IMR-90 (cell line): Measurements from ENCODE around the gene EXPH5.

Experiments used
- BHLHE40 ChIP-seq: fragments of 150-350 bp; IDR thresholded peaks from 2 replicates; pipeline ENCODE4 v1.6.1; 2016; ENCODE audit warnings: mild to moderate bottlenecking, low read depth, low read length
- CHD1 ChIP-seq: IDR thresholded peaks from 2 replicates; pipeline ENCODE4 v1.6.1; 2012; ENCODE audit warnings: low read depth, low read length, improper control_type of control experiment
- MAFK ChIP-seq: IDR thresholded peaks from 2 replicates; pipeline ENCODE4 v1.6.1; 2012; ENCODE audit warnings: low read depth, low read length, improper control_type of control experiment
- MAZ ChIP-seq: IDR thresholded peaks from 2 replicates; pipeline ENCODE4 v1.6.1; 2012; ENCODE audit warnings: low read depth, mild to moderate bottlenecking, low read length, improper control_type of control experiment, moderate library complexity, borderline replicate concordance
- MXI1 ChIP-seq: IDR thresholded peaks from 2 replicates; pipeline ENCODE4 v1.6.1; 2012; ENCODE audit warnings: low read depth, mild to moderate bottlenecking, low read length, moderate library complexity, borderline replicate concordance
- NFE2L2 ChIP-seq: fragments of 150-350 bp; IDR thresholded peaks from 2 replicates; pipeline ENCODE4 v1.6.1; 2016; ENCODE audit warnings: low read depth, mild to moderate bottlenecking, low read length
- POLR2A ChIP-seq: IDR thresholded peaks from 2 replicates; pipeline ENCODE4 v1.6.1; 2012; ENCODE audit warnings: mild to moderate bottlenecking, low read depth, low read length
- RAD21 ChIP-seq: IDR thresholded peaks from 2 replicates; pipeline ENCODE4 v1.6.1; 2012; ENCODE audit warnings: low read length, improper control_type of control experiment
- RCOR1 ChIP-seq: IDR thresholded peaks from 2 replicates; pipeline ENCODE4 v1.6.1; 2012; ENCODE audit warnings: mild to moderate bottlenecking, low read length, improper control_type of control experiment; ENCODE audit not compliant: insufficient replicate concordance
- RFX5 ChIP-seq: IDR thresholded peaks from 2 replicates; pipeline ENCODE4 v1.8.0; 2012; ENCODE audit warnings: low read depth, mild to moderate bottlenecking, low read length, moderate library complexity
- SMC3 ChIP-seq: fragments of 150-350 bp; IDR thresholded peaks from 2 replicates; pipeline ENCODE4 v1.6.1; 2016; ENCODE audit warnings: low read depth, mild to moderate bottlenecking, antibody characterized with exemption, low read length, moderate library complexity
- TF ChIP-seq, protein P1 (sequence below): conservative IDR thresholded peaks from 2 replicates; pipeline ENCODE4 v1.5.1; 2012; ENCODE audit warnings: mild to moderate bottlenecking, low read depth, low read length, improper control_type of control experiment
- TF ChIP-seq, protein P2 (sequence below): fragments of 150-350 bp; IDR thresholded peaks from 2 replicates; pipeline ENCODE4 v1.6.1; 2016; ENCODE audit warnings: low read depth, mild to moderate bottlenecking, low read length, moderate library complexity, borderline replicate concordance

DNA sequence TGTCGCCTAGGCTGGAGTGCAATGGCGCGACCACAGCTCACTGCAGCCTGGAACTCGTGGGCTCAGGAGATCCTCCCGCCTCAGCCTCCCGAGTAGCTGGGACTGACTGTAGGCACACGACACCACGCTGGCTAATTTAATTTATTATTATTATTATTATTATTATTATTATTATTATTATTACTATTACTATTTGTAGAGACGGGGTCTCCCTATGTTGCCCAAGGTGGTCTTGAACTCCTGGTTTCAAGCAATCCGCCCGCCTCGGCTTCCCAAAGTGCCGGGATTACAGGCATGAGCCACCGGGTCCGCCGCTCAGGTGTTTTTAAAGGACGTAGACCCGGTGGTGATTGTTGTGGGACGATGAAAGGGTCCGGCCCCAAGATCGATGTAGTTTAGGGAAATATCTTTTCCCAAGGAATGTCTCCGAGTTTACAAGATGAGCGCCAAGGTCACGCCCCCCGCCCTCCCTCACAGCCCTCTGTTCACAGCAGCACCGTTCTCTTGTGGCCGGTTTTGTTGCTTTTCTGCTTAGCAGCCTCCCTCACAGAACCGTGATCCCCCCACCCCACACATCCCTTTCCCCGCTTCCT is 94.7 kb downstream of the EXPH5 start:
- TF ChIP-seq MXI1 (no peak), POLR2A (no peak), SMC3 (no peak), MAFK (no peak), RAD21 (no peak), RFX5 (no peak), BHLHE40 (no peak), NFE2L2 (no peak), RCOR1 (no peak), CHD1 (no peak), MAZ (no peak)
- TF ChIP-seq, protein P1, sequence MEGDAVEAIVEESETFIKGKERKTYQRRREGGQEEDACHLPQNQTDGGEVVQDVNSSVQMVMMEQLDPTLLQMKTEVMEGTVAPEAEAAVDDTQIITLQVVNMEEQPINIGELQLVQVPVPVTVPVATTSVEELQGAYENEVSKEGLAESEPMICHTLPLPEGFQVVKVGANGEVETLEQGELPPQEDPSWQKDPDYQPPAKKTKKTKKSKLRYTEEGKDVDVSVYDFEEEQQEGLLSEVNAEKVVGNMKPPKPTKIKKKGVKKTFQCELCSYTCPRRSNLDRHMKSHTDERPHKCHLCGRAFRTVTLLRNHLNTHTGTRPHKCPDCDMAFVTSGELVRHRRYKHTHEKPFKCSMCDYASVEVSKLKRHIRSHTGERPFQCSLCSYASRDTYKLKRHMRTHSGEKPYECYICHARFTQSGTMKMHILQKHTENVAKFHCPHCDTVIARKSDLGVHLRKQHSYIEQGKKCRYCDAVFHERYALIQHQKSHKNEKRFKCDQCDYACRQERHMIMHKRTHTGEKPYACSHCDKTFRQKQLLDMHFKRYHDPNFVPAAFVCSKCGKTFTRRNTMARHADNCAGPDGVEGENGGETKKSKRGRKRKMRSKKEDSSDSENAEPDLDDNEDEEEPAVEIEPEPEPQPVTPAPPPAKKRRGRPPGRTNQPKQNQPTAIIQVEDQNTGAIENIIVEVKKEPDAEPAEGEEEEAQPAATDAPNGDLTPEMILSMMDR, result no peak
- TF ChIP-seq, protein P2, sequence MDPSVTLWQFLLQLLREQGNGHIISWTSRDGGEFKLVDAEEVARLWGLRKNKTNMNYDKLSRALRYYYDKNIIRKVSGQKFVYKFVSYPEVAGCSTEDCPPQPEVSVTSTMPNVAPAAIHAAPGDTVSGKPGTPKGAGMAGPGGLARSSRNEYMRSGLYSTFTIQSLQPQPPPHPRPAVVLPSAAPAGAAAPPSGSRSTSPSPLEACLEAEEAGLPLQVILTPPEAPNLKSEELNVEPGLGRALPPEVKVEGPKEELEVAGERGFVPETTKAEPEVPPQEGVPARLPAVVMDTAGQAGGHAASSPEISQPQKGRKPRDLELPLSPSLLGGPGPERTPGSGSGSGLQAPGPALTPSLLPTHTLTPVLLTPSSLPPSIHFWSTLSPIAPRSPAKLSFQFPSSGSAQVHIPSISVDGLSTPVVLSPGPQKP, result no peak
